ENCODE measurements around the gene CERS6. TPM values are rescaled to one million over a fixed set of nuclear protein-coding genes. Genes with fewer than 3 reads are reported as not detected.

CERS6 gene
- total and polyA plus RNA-seq, 2 of the 8 experiments (the other 6 are each of a cell fraction or from before 2014, with no cell fraction given): 6.8 to 28.2 TPM

DNA sequence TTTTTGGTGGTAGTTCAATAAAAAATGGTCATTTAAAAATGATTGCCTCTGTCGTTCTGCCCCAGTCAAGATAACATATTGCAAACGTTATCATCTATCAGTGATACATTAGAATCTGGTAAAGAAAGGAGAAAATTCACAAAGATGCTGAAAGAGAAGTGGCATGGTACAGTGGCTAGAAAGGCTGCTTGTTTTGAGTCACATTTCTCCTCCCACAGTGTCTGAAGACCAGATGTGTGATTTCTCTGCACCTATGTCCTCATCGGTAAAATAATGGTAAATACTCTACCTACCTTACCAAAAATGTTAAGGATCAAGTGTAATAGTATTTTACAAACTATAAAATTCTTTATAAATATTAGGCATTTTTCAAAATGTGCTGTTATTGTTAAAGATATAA lies 270.3 kb downstream of the CERS6 start (continued):
- TF ChIP-seq HDAC2 (IDR thresholded peaks at IDR 0.05; ENCODE audit: borderline replicate concordance in 1 of 2, low read depth in 2 of 2, low read length in 2 of 2) (no peak), TAF7 (optimal IDR thresholded peaks at IDR 0.05; ENCODE audit: borderline replicate concordance, low read depth, low read length) (no peak), TCF12 (IDR thresholded peaks at IDR 0.05; ENCODE audit: low read depth, low read length) (no peak), KDM4A (IDR thresholded peaks at IDR 0.05; ENCODE audit: low read depth, low read length, severe bottlenecking) (no peak), ATF3 (IDR thresholded peaks at IDR 0.05; ENCODE audit: insufficient read depth, low read depth, low read length) (no peak)
